Loucy (cell line): ENCODE data around the gene DTNB.

Experiments used
- H2AFZ ChIP-seq: fragments of 200-600 bp; sonication (generic); 2 replicates; pipeline ENCODE4 v1.6.0; 2016; ENCODE audit warnings: antibody characterized with exemption, mild to moderate bottlenecking, low read length, moderate library complexity
- H3F3A ChIP-seq: fragments of 200-600 bp; 2 replicates; pipeline ENCODE4 v1.6.0; 2016; ENCODE audit warnings: antibody characterized with exemption, low read depth, mild to moderate bottlenecking
- H3K27me3 ChIP-seq: fragments of 200-600 bp; sonication (generic); 2 replicates; pipeline ENCODE4 v1.6.1; 2014; ENCODE audit warnings: low read length, mild to moderate bottlenecking; ENCODE audit not compliant: insufficient read depth, poor library complexity, severe bottlenecking
- H3K36me3 ChIP-seq: fragments of 200-600 bp; sonication (generic); 2 replicates; pipeline ENCODE4 v1.6.1; 2016; ENCODE audit warnings: low read length; ENCODE audit not compliant: insufficient read depth
- H3K4me1 ChIP-seq: fragments of 200-600 bp; sonication (generic); 2 replicates; pipeline ENCODE4 v1.5.1; 2014; ENCODE audit warnings: low read length, mild to moderate bottlenecking; ENCODE audit not compliant: insufficient read depth, poor library complexity, severe bottlenecking
- H3K4me2 ChIP-seq: fragments of 200-600 bp; sonication (generic); 2 replicates; pipeline ENCODE4 v1.6.0; 2014; ENCODE audit warnings: antibody characterized with exemption, low read length, low read depth, mild to moderate bottlenecking; ENCODE audit not compliant: poor library complexity, severe bottlenecking
- H3K4me3 ChIP-seq: fragments of 200-600 bp; sonication (generic); 2 replicates; pipeline ENCODE4 v1.5.1; 2014; ENCODE audit warnings: low read length, mild to moderate bottlenecking, mixed read lengths; ENCODE audit not compliant: poor library complexity, severe bottlenecking
- H3K79me2 ChIP-seq: fragments of 200-600 bp; sonication (generic); 2 replicates; pipeline ENCODE4 v1.6.1; 2014; ENCODE audit warnings: low read length; ENCODE audit not compliant: insufficient read depth
- H3K9ac ChIP-seq: fragments of 200-600 bp; sonication (generic); 2 replicates; pipeline ENCODE4 v1.6.0; 2014; ENCODE audit warnings: mild to moderate bottlenecking, low read depth, low read length, moderate library complexity; ENCODE audit not compliant: poor library complexity, severe bottlenecking
- H3K9me2 ChIP-seq: fragments of 200-600 bp; sonication (generic); replicated peaks from 2 replicates; pipeline ENCODE4 v1.6.1; 2016; ENCODE audit warnings: low read depth, low read length, mixed read lengths
- H3K9me3 ChIP-seq: fragments of 200-600 bp; sonication (generic); 2 replicates; pipeline ENCODE4 v1.6.1; 2014; ENCODE audit warnings: mild to moderate bottlenecking, antibody characterized with exemption, low read length, low read depth; ENCODE audit not compliant: insufficient read depth
- H4K20me1 ChIP-seq: fragments of 200-600 bp; sonication (generic); 2 replicates; pipeline ENCODE4 v1.6.0; 2014; ENCODE audit warnings: antibody characterized with exemption, low read length, mild to moderate bottlenecking; ENCODE audit not compliant: insufficient read depth, poor library complexity, severe bottlenecking
- CTCF ChIP-seq: fragments of 200-600 bp; sonication (generic); conservative IDR thresholded peaks from 2 replicates; pipeline ENCODE4 v1.5.1; 2014; ENCODE audit warnings: mild to moderate bottlenecking, antibody characterized with exemption, low read length
- EZH2phosphoT487 ChIP-seq: fragments of 200-600 bp; IDR thresholded peaks from 2 replicates; pipeline ENCODE4 v1.6.1; 2018; ENCODE audit warnings: antibody characterized with exemption, mild to moderate bottlenecking, moderate library complexity, borderline replicate concordance

The DTNB gene

GRCh38 chr2:25480561-25480960 is 192.8 kb downstream of the DTNB start:
- no peak overlapping the region for H3K9ac ChIP-seq
- no peaks in the 10 kb centered on the region for H3F3A ChIP-seq
- H3K79me2 ChIP-seq: no peaks in the 10 kb centered on the region
- TF ChIP-seq CTCF: no peak
- TF ChIP-seq EZH2phosphoT487: no peak
- no peaks in the 10 kb centered on the region for H3K9me2 ChIP-seq
- H3K4me2 ChIP-seq: no peak overlapping the region
- peaks cover 2% of the 10 kb centered on the region for H3K36me3 ChIP-seq
- H4K20me1 ChIP-seq: no peaks in the 10 kb centered on the region
- no peak overlapping the region for H2AFZ ChIP-seq
- H3K4me1 ChIP-seq: peaks cover 11% of the 10 kb centered on the region
- no peak overlapping the region for H3K4me3 ChIP-seq
- peaks cover 3% of the 10 kb centered on the region; the same call in 1 of the 2 replicates for H3K9me3 ChIP-seq
- no peaks in the 10 kb centered on the region for H3K27me3 ChIP-seq

DNA sequence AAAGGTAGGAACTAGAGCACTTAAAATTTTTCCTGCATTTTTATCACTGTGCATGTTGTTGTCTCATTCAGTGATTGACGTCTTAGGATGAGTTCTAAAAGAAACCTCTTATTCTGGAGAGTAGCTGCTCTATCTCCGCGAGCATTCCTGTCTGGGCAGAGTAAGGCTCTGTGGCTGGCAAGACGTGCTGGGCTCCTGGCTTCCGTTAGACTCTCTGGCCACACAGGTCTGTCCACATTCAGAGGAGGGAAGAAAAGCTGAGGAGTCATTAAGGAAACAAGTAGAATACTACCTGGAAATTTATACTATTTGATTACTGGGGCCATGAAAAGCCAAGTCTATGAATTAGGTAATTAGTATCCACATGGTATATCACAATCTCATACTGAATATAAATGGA is 193.6 kb downstream of the DTNB start:
- Histone ChIP-seq H3K79me2 (no peaks in the 10 kb centered on the region), H3K9me2 (no peaks in the 10 kb centered on the region), H3K9me3 (peaks cover 8% of the 10 kb centered on the region; the same call in 1 of the 2 replicates), H3K4me1 (peaks cover 11% of the 10 kb centered on the region), H3K27me3 (no peaks in the 10 kb centered on the region), H3K4me3 (no peak overlapping the region), H3F3A (no peaks in the 10 kb centered on the region), H3K36me3 (peaks cover 10% of the 10 kb centered on the region), H3K4me2 (no peak overlapping the region), H3K9ac (no peak overlapping the region), H4K20me1 (no peaks in the 10 kb centered on the region), H2AFZ (no peak overlapping the region)
- TF ChIP-seq CTCF (no peak), EZH2phosphoT487 (no peak)

GRCh38 chr2:25478736-25479135 is 194.6 kb downstream of the DTNB start:
- Histone ChIP-seq H2AFZ (no peak overlapping the region), H3K9me2 (no peaks in the 10 kb centered on the region), H3K79me2 (no peaks in the 10 kb centered on the region), H3K9me3 (peaks cover 8% of the 10 kb centered on the region; the same call in 1 of the 2 replicates), H3K27me3 (no peaks in the 10 kb centered on the region), H3K4me1 (peaks cover 8% of the 10 kb centered on the region), H4K20me1 (no peaks in the 10 kb centered on the region), H3K4me3 (no peak overlapping the region), H3K36me3 (peaks cover 10% of the 10 kb centered on the region), H3K4me2 (no peak overlapping the region), H3F3A (no peaks in the 10 kb centered on the region), H3K9ac (no peak overlapping the region)
- TF ChIP-seq EZH2phosphoT487 (no peak), CTCF (no peak)
